Glutamatergic neuron (in vitro differentiated cells): ENCODE measurements around the gene RAMAC. TPM values are rescaled to one million over a fixed set of nuclear protein-coding genes. Genes with fewer than 3 reads are reported as not detected.
A peak's percentile ranks its signal among the peaks of the same experiment; 100 is the strongest.

ENCODE experiments used
- DNase-seq: peaks from one replicate; pipeline ENCODE4 v3.0.0; 2022
- H3K27ac Mint-ChIP-seq: one replicate; pipeline ENCODE4 v1.8.0; 2020; ENCODE audit warnings: mild to moderate bottlenecking, mixed read lengths, inconsistent platforms; ENCODE audit not compliant: unreplicated experiment
- H3K27me3 Mint-ChIP-seq: one replicate; pipeline ENCODE4 v1.8.0; 2020; ENCODE audit warnings: mild to moderate bottlenecking, moderate library complexity, mixed read lengths, inconsistent platforms; ENCODE audit not compliant: unreplicated experiment
- H3K36me3 Mint-ChIP-seq: one replicate; pipeline ENCODE4 v1.8.0; 2020; ENCODE audit warnings: mild to moderate bottlenecking, mixed read lengths, inconsistent platforms; ENCODE audit not compliant: unreplicated experiment
- H3K4me1 Mint-ChIP-seq: one replicate; pipeline ENCODE4 v1.8.0; 2020; ENCODE audit warnings: mild to moderate bottlenecking, low read depth, mixed read lengths, inconsistent platforms; ENCODE audit not compliant: unreplicated experiment
- H3K4me3 Mint-ChIP-seq: one replicate; pipeline ENCODE4 v1.8.0; 2020; ENCODE audit warnings: mild to moderate bottlenecking, mixed read lengths, inconsistent platforms; ENCODE audit not compliant: unreplicated experiment
- H3K9me3 Mint-ChIP-seq: one replicate; pipeline ENCODE4 v1.8.0; 2020; ENCODE audit warnings: mild to moderate bottlenecking, moderate library complexity, mixed read lengths, inconsistent platforms; ENCODE audit not compliant: unreplicated experiment
- total RNA-seq: library from RNA; stranded (reverse); fragmentation: NEBNext Ultra II Directional; extraction: Animal tissue kit (Norgen Biotek cat#: 25700); gene quantifications from one replicate; pipeline ENCODE4 v1.2.1, GENCODE V29; 2021; ENCODE audit not compliant: unreplicated experiment
- TF ChIP-seq, protein P1 (sequence below): fragments of 200-600 bp; sonication (generic); IDR thresholded peaks from one replicate; pipeline ENCODE4 v1.5.0; 2021; ENCODE audit not compliant: partially characterized antibody, unreplicated experiment

The RAMAC gene
- total RNA-seq, 1 donor from 2014 or later = 38.2 TPM

DNA sequence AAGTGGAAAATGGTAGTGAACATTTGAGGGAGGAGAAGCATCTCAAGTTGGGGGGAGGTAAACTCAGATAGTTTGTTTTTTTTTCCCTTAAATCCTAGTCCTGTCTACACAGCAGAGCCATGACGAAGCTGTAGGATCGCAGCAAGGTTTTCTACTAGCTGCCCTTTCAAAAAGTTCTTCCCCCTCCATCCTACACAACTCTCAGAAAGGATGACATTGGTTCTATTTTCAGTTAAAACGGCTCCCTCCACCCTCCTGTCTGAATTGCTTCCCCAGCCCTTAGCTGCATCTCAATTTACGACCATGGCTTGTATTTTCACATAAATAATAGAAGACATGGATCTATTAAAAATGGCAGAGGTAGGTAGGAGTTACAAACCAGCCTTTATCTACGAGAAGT lies 35.7 kb upstream of the RAMAC start:
- no peaks in the 10 kb centered on the region for H3K4me1 Mint-ChIP-seq
- no peak overlapping the region for H3K27ac Mint-ChIP-seq
- DNase-seq = no peak
- no peaks in the 10 kb centered on the region for H3K36me3 Mint-ChIP-seq
- no peaks in the 10 kb centered on the region for H3K27me3 Mint-ChIP-seq
- H3K4me3 Mint-ChIP-seq = no peak overlapping the region
- H3K9me3 Mint-ChIP-seq = no peaks in the 10 kb centered on the region
- TF ChIP-seq, protein P1, sequence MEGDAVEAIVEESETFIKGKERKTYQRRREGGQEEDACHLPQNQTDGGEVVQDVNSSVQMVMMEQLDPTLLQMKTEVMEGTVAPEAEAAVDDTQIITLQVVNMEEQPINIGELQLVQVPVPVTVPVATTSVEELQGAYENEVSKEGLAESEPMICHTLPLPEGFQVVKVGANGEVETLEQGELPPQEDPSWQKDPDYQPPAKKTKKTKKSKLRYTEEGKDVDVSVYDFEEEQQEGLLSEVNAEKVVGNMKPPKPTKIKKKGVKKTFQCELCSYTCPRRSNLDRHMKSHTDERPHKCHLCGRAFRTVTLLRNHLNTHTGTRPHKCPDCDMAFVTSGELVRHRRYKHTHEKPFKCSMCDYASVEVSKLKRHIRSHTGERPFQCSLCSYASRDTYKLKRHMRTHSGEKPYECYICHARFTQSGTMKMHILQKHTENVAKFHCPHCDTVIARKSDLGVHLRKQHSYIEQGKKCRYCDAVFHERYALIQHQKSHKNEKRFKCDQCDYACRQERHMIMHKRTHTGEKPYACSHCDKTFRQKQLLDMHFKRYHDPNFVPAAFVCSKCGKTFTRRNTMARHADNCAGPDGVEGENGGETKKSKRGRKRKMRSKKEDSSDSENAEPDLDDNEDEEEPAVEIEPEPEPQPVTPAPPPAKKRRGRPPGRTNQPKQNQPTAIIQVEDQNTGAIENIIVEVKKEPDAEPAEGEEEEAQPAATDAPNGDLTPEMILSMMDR = no peak

DNA sequence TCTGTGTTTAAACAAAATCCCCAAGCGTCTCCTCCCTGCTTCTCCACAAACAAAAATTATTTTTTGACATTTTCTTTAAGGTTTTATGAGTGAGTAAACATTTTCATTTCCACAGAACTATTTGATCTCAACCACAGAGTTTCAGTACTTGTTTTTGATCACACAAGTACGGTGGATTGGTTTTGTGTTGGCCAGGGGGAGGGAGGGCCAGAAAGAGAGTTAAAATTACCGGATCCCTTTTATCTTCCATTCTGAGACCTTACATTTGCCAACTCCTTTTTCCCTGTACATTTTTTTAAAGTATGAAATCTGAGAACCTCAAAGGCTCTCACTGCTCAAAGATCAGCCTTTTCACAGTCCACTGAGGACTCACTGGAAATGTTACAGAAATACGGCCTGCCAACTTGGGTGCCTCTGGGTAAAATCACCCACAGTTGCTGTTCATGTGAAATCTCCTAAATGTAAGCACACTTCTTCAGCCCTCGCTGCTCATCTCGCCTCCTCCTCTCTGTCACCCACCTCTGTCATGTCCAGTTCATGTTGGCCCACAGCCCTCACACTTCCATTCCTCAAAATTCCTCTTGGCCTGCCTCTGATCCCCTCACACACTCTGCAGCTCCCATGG lies 35.2 kb upstream of the RAMAC start:
- H3K4me3 Mint-ChIP-seq = no peak overlapping the region
- no peak for DNase-seq
- H3K4me1 Mint-ChIP-seq = no peaks in the 10 kb centered on the region
- H3K27ac Mint-ChIP-seq = no peak overlapping the region
- TF ChIP-seq, protein P1 = no peak
- H3K9me3 Mint-ChIP-seq = no peaks in the 10 kb centered on the region
- no peaks in the 10 kb centered on the region for H3K36me3 Mint-ChIP-seq
- no peaks in the 10 kb centered on the region for H3K27me3 Mint-ChIP-seq

DNA sequence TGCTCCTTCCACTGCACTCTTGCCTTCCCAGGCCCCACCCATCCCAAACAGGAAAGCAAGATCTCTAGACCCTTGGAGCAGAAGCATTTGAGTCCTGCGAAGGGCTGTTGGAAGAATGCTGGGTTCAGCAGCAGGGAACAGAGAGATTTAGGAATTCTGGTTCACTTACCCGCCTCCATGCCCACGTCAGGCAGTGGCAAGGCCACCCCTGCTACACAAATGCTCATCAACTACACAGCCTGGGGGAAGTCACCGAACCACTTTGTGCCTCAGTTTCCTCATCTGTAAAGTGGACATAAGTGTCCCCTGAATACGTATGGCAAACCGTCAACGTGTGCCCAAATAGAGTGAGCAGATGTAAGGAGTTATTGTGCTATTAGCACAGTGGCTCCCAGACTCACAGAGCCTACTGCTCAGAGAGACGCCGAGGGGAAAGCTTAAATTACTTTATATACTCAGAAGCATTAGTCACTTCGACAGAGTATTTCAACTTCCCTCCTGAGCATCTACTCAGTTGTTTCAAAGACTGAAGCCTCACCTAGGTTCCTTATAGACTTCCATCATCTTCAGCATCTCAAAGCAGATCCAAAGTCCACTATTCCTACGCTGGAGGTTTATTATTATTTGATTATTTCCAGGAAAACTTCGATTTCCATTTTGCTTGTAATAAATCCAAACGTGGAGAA lies 34.4 kb upstream of the RAMAC start:
- TF ChIP-seq, protein P1 = no peak
- no peak overlapping the region for H3K4me3 Mint-ChIP-seq
- no peaks in the 10 kb centered on the region for H3K27me3 Mint-ChIP-seq
- DNase-seq = no peak
- no peaks in the 10 kb centered on the region for H3K9me3 Mint-ChIP-seq
- peak overlapping the region; percentile 35 for H3K27ac Mint-ChIP-seq
- H3K4me1 Mint-ChIP-seq = no peaks in the 10 kb centered on the region
- no peaks in the 10 kb centered on the region for H3K36me3 Mint-ChIP-seq

DNA sequence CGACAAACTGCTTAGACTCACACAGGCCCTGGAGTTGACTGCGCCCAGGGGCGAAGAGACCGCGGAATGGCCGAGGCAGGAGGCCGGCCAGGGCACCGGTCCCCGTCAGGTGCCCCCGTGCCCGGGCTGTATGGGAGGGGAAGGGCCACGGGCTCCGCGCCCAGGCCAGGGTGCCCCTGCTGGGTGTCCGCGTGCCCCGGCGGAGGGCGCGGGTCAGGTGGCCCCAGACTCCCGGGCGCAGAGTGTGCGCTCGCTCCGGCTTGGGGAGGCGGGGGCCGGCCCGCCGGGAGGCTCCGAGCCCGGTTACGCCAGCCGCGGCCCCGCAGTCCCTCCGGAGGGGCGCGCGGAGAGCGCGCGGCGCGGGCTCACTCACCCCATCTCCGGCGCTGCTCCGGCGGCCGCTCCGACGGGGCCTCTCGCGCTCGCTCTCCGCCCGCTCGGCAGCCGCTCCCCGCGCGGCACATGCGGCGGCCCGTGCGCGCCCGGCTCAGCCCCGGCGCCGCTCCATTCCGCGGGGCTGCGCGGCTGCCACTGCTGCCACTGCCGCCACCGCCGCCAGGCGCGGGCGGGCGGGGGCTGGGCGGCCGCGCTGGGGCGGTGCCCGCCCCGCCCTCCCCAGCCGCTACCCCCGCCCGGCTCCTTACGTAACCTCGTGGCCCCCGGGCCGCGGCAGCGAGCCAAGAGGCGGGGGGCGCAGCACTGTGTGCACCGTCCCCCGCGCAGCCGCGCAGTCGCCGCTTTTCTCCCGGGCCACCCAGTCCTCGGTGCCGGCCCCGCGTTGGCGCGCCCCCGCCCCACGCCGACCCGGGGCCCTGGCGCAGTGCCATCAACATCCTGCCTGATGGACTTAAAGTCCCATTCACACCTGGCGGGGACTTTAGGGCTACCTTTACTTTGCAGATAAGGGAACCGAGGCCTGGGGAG lies 33.6 kb upstream of the RAMAC start, which contains the start of gene HOMER2:
HOMER2 (minus strand) TSS at position 563 of the 924 bp plus-strand sequence; CDS start at position 378, 185 bp downstream.
- H3K4me1 Mint-ChIP-seq = no peaks in the 10 kb centered on the region

More for the DNA sequence above, 33.6 kb upstream of the RAMAC start, which contains the start of gene HOMER2:
- Mint-ChIP-seq H3K27ac (peak within 1 kb of the TSS; percentile 35), H3K9me3 (no peaks in the 10 kb centered on the region), H3K27me3 (no peaks in the 10 kb centered on the region), H3K4me3 (peak within 1 kb of the TSS; percentile 81), H3K36me3 (no peaks in the 10 kb centered on the region)
- TF ChIP-seq, protein P1 = no peak
- DNase-seq = peak; percentile 52
